Suprapubic skin (tissue), 3 donors: ENCODE measurements around the gene FKBP10.

Experiments
- POLR2A ChIP-seq, 2 donors: fragments of 450-650 bp; IDR thresholded peaks; one replicate each; pipeline ENCODE4 v1.6.1; 2017; ENCODE audit warnings: antibody characterized with exemption in 2 of 2, mild to moderate bottlenecking in 2 of 2, moderate library complexity in 2 of 2
- TF ChIP-seq, protein P1 (sequence below), 2 donors: fragments of 200-600 bp in 1 of 2; fragments of 450-650 bp in 1 of 2; sonication (generic) in 1 of 2; IDR thresholded peaks; one replicate each; pipeline ENCODE4 v1.5.1; 2016 to 2019; ENCODE audit warnings: antibody characterized with exemption in 2 of 2, mild to moderate bottlenecking in 1 of 2, moderate library complexity in 1 of 2

GRCh38 chr17:41777574-41778188 is 35.1 kb upstream of the FKBP10 start:
- TF ChIP-seq, protein P1, sequence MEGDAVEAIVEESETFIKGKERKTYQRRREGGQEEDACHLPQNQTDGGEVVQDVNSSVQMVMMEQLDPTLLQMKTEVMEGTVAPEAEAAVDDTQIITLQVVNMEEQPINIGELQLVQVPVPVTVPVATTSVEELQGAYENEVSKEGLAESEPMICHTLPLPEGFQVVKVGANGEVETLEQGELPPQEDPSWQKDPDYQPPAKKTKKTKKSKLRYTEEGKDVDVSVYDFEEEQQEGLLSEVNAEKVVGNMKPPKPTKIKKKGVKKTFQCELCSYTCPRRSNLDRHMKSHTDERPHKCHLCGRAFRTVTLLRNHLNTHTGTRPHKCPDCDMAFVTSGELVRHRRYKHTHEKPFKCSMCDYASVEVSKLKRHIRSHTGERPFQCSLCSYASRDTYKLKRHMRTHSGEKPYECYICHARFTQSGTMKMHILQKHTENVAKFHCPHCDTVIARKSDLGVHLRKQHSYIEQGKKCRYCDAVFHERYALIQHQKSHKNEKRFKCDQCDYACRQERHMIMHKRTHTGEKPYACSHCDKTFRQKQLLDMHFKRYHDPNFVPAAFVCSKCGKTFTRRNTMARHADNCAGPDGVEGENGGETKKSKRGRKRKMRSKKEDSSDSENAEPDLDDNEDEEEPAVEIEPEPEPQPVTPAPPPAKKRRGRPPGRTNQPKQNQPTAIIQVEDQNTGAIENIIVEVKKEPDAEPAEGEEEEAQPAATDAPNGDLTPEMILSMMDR (IDR thresholded peaks at IDR 0.05): no peak
- no peak for TF ChIP-seq POLR2A (IDR thresholded peaks at IDR 0.05)
